AG09319 (cell line): ENCODE measurements around the gene CCDC92.
A peak's percentile ranks its signal among the peaks of the same experiment; 100 is the strongest.

Experiments
- DNase-seq: peaks from one replicate; pipeline ENCODE4 v3.0.0-alpha.2; 2010; ENCODE audit warnings: low read depth; ENCODE audit errors: extremely low read depth
- TF ChIP-seq, protein P1 (sequence below): IDR thresholded peaks from 2 replicates; pipeline ENCODE4 v1.5.1; 2011; ENCODE audit warnings: low read depth, mild to moderate bottlenecking, inconsistent platforms, low read length, moderate library complexity

Gene CCDC92

DNA sequence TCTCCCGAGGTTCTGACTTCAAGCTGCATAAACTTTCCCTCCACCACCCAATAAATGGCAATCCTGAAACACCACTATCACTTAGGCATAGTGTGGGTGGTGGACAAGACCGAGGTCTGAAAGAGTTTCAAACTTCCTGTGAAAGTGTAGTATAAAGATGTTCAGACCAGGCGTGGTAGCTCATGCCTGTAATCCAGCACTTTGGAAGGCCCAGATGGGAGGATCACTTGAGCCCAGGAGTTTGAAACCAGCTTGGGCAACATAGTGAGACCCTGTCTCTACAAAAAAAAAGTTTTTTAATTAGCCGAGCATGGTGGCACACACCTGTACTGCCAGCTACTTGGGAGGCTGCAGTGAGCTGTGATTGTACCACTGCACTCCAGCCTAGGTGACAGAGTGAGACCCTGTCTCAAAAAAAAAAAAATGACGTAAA lies 61.9 kb downstream of the CCDC92 start:
- no peak for DNase-seq
- TF ChIP-seq, protein P1, sequence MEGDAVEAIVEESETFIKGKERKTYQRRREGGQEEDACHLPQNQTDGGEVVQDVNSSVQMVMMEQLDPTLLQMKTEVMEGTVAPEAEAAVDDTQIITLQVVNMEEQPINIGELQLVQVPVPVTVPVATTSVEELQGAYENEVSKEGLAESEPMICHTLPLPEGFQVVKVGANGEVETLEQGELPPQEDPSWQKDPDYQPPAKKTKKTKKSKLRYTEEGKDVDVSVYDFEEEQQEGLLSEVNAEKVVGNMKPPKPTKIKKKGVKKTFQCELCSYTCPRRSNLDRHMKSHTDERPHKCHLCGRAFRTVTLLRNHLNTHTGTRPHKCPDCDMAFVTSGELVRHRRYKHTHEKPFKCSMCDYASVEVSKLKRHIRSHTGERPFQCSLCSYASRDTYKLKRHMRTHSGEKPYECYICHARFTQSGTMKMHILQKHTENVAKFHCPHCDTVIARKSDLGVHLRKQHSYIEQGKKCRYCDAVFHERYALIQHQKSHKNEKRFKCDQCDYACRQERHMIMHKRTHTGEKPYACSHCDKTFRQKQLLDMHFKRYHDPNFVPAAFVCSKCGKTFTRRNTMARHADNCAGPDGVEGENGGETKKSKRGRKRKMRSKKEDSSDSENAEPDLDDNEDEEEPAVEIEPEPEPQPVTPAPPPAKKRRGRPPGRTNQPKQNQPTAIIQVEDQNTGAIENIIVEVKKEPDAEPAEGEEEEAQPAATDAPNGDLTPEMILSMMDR, result no peak

DNA sequence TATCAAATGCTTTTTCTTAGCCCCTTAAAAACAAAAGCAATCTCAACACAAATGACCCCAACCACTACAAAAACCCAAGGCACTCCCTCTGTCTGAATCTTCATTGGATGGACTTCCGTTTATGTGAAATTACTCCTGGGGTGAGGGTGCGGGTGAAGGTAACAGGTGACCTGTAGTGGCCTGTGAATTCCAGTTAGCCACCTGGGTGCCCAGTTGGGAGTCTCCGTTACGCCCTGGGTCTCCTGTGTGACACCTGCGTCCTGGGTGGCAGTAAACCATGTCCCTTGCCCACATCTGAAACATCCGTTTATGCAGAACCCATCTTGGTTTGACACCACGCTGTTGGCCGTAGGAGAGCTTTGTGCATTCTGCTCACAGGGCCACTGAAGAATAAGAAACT lies 62.6 kb downstream of the CCDC92 start:
- no peak for DNase-seq
- TF ChIP-seq, protein P1, result no peak

GRCh38 chr12:123908884-123909725 lies 63.5 kb downstream of the CCDC92 start:
- TF ChIP-seq, protein P1, result no peak
- no peak for DNase-seq

GRCh38 chr12:123907726-123908476 lies 64.7 kb downstream of the CCDC92 start:
- DNase-seq, result no peak
- TF ChIP-seq, protein P1, result no peak

GRCh38 chr12:123906711-123907420 lies 65.8 kb downstream of the CCDC92 start:
- no peak for DNase-seq
- TF ChIP-seq, protein P1, result no peak

DNA sequence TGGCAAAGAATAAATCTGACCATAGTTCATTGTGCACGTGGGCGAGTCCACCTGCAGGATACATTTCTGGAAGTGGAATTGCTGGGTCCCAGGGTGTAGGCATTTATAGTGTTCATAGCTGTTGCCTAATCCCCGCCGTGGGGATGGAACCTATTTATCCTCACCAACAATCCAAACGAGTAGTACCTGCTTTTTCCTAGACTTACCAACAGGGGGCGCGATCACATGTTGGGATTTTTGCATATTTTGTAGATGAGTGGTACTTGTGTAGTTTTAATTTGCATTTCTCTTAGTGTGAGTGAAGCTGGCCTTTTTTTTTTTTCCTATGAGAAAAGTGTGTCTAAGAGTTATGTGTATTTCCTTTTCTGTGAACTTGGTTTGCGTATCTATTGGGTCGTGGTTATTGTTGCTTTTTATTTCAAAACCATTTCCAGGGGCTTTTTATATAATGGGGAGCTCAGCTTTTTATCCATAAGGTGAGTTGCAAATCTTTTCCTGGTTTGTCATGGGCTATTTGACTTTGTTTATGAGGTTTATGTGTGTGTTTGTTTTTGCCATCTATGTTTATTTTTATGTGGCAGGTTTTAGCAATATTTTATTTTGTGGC lies 67.2 kb downstream of the CCDC92 start:
- TF ChIP-seq, protein P1, result peak; percentile 73
- DNase-seq, result peak; percentile 54
